Measurements from ENCODE around the gene ATP6AP1.
A peak's percentile ranks its signal among the peaks of the same experiment; 100 is the strongest.

The ATP6AP1 gene

DNA sequence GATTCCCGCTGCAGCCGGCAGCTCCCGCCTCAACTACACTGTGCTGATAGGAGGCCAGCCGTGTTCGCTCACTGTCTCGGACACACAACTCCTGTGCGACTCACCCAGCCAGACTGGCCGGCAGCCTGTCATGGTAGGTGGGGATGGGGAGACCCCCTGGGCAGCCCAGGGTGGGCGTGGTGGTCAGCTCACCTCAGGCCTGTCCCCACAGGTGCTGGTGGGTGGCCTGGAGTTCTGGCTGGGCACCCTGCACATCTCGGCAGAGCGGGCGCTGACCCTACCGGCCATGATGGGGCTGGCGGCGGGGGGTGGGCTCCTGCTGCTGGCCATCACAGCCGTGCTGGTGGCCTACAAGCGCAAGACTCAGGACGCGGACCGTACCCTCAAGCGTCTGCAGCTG, 39.1 kb downstream of the ATP6AP1 start:
- no peak for DNase-seq (ENCODE audit: extremely low spot score, insufficient read length, low read depth)
- FAIRE-seq = no peak

DNA sequence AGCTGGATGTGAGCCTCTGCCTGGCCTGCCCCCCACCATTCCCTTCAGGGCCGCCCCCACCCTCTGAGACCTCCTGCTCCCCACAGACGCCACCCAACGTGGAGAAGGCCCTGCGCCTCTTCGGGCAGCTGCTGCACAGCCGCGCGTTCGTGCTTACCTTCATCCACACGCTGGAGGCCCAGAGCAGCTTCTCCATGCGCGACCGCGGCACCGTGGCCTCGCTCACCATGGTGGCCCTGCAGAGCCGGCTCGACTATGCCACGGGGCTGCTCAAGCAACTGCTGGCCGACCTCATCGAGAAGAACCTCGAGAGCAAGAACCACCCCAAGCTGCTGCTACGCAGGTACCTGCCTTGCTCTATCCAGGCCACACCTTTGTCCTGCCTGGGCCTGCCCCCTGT, 39.7 kb downstream of the ATP6AP1 start:
- no peak for FAIRE-seq
- DNase-seq (ENCODE audit: extremely low spot score, insufficient read length, low read depth) = no peak

DNA sequence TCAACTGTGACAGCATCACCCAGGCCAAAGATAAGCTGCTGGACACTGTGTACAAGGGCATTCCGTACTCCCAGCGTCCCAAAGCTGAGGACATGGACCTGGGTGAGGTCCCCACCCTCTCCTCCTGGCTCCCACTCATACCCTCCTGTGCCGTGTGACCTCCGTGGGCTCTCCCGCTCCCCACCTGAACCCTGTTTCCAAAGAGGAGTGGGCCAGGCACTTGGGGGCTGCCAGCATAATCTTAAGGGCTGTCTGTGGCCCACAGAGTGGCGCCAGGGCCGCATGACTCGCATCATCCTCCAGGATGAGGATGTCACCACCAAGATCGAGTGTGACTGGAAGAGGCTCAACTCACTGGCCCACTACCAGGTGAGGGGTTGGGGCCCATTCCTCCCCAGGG, 40.6 kb downstream of the ATP6AP1 start:
- no peak for DNase-seq (ENCODE audit: extremely low spot score, insufficient read length, low read depth)

DNA sequence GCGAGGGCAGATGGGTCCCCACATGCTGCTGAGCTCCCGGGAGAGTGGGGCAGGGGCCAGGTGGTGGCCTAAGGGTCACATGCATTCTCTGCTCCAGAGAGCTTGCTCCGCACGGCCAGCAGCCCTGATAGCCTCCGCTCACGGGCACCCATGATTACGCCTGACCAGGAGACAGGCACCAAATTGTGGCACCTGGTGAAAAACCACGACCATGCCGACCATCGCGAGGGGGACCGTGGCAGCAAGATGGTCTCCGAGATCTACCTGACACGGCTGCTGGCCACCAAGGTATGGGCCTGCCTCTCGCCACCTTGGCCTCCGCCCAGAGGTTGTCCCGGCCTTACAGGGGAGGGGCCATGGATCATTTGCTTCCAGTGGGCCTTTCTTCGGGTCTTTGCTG, 41.4 kb downstream of the ATP6AP1 start:
- DNase-seq (ENCODE audit: extremely low spot score, insufficient read length, low read depth) (no peak), FAIRE-seq (no peak)

More for the DNA sequence above, 40.6 kb downstream of the ATP6AP1 start:
- no peak for FAIRE-seq

DNA sequence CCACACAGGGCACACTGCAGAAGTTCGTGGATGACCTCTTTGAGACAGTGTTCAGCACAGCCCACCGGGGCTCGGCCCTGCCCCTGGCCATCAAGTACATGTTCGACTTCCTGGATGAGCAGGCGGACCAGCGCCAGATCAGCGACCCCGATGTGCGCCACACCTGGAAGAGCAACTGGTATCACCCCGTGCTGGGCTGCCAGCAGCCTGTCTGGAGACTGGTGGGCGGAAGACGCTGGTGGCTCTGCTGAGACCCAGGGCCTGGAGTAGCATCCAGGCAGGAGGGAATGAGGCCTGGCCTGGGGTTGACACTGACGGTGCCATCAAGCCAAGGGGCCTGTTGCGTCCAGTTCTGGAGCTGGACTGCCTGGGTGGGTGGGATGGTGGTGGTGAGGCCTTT, 42.0 kb downstream of the ATP6AP1 start:
- DNase-seq (ENCODE audit: extremely low spot score, insufficient read length, low read depth) (no peak), FAIRE-seq (no peak)

DNA sequence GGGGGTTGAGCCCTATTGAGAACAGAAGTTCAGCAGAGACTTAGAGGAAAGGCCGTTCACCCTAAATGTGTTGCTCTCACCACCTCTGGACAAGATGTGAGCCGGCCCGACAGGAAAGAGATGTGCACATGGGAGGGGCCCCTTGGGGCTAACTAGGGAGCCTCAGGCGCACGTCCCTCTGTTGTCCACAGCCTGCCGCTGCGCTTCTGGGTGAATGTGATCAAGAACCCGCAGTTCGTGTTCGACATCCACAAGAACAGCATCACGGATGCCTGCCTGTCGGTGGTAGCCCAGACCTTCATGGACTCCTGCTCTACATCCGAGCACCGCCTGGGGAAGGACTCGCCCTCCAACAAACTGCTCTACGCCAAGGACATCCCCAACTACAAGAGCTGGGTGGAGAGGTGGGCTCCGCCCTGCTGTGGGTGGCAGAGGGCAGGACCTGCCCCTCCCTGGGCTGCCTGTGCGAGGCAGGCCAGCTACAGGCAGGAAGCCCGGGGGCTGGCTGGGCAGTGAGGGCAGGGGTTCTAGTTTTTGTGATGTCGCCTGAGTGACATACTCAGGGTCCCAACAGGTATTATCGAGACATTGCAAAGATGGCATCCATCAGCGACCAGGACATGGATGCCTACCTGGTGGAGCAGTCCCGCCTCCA, 42.6 kb downstream of the ATP6AP1 start:
- DNase-seq (ENCODE audit: extremely low spot score, insufficient read length, low read depth) = no peak
- no peak for FAIRE-seq

DNA sequence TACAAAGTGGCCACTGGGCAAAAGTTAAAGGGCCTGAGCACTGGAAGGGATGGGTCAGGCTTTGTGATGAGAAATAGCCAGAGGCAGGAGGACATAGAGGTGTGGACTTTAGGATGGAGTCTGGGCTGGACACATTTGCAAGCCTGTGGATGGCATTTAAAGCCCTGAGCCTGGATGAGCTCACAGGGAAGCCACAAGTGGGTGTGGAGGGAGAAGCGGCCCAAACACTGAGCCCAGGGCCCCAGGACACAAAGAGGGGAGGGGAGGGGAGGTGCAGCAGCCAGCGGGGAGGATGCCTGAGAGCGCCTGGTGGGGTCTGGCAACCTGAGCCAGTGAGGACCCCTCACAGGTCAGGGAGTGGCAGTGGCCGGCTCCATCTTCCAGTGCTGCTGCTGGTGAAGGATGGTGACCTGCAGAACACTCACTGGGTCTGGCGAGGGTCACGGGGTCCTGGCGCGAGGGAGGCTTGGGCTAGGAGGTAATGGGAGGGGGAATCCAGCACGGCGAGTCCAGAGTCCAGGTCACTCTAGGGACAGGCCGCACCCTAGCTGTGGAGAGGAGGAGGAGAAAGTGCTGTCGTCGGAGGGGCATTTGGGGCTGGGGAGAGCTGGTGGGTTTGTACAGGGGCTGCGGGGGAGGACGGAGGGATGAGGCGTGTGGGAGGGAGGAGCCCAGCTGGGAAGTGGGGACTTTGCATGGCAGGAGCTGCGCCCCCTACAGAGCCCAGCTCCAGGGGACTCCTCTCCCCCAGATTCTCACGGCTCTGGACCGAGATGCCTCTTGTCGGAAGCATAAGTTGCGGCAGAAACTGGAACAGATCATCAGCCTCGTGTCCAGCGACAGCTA, 43.6 kb downstream of the ATP6AP1 start:
- FAIRE-seq (no peak), DNase-seq (ENCODE audit: extremely low spot score, insufficient read length, low read depth) (no peak)

DNA sequence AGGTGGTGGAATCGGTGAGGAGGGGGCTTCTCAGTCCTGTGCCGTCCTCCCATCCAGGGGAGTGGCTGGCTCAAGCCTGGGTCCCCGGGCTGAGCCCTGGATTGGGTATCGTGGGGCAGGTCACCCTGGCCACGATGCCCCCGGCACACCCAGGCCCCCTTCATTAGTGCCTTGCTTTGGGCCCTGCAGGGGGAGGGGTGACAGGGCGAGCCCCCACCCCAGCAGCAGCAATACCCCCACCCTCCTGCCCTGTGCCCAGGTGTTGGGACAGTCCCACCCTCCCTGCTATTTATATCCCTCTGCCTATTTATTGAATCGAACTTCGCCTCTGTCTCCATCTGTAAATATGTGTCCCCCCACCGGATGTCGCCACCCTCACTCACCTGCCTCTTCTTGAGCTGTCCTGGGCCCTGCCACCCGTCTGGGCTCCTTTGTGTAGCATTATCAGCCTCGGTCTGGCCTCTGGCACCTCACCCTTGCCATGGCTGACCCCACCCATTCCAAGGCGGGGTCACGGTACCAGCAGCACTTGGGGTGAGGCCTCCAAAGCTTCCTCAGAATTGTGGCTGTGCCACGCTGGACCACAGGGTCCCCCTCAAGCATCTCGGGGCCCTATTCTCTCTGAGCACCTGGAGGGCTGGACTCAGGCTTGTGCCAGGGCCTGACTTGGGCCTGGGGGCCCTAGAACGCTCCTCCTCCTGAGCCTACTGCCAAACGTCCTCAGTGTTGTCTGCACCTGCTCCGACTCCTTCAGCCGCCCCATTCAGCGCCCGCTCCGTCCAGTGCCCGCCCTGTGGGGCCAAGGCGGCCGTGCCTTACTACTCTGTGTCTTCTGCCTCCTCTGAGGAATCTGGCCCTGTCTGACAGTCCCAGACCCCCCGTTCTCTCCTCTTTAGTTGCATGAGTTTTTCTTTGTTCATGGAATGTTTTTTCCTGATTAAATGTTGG, 44.5 kb downstream of the ATP6AP1 start:
- FAIRE-seq = no peak

DNA sequence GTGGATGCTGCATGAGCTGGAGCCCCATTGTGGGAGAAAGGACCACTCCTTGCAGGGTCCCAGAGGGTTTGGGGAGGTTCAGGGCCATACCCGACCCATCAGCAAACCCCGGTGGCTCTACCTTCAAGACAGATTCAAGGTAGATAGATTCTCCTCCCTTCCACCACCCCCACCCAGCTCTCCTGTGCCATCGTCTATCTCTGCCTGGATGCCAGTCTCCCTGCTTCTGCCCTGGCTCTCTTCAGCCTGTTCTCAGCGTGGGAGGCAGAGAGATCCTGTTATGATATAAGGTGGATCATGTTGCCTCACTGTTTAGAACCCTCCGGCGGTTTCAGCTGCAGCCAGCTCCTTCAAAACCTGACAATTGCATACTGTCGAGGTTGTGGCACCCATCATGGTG, 45.2 kb downstream of the ATP6AP1 start:
- FAIRE-seq (no peak), DNase-seq (ENCODE audit: extremely low spot score, insufficient read length, low read depth) (no peak)

More for the DNA sequence above, 44.5 kb downstream of the ATP6AP1 start:
- no peak for DNase-seq (ENCODE audit: extremely low spot score, insufficient read length, low read depth)

DNA sequence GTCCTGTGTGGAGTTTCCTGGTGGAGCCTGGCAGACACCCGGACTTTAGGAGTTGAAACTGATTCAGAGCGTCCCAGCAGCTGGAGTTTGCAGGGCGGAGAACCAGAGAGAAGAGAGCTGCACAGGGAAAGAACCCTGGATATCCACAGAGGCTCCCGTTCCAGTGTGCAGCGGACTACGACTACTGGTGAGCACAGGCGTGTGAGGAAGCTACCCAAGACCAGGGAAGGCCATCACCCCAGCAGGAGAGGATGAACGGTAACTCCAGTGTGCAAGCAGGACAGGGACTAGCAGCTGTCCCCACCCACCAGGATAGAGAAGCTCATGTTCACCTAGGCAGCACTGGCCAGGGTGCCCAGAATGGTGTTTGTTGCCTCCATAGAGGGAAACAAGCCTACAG, 48.3 kb downstream of the ATP6AP1 start:
- DNase-seq (ENCODE audit: extremely low spot score, insufficient read length, low read depth) (no peak), FAIRE-seq (no peak)

DNA sequence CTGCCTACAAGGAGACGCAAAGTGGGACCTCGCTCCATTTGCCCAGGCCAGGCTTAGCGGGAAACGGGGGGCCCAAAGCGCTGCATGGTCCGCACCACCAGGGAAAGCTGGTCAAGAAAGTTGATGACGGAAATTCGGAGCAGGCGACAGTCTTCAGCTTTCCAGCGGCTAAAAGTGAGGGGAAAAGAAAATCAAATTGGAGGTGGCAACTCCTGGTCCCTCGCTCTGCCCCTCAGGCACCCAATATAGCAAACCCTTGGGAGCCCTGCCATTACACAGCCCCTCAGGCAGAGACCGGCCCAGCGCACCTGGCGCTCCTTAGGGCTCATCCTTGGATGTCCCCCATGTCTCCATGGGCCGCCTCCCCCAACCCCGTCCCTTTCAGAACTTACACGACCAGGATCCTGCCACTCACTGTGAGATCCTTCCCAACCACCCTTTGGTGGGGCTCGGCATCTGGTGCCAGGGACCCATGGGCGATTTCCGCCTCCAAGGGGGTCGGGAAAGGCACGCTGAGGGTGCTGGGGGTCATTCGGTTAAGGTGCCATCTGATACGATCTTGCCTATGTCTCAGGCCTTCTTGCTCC, 49.5 kb downstream of the ATP6AP1 start:
- FAIRE-seq (no peak), DNase-seq (ENCODE audit: extremely low spot score, insufficient read length, low read depth) (no peak)

DNA sequence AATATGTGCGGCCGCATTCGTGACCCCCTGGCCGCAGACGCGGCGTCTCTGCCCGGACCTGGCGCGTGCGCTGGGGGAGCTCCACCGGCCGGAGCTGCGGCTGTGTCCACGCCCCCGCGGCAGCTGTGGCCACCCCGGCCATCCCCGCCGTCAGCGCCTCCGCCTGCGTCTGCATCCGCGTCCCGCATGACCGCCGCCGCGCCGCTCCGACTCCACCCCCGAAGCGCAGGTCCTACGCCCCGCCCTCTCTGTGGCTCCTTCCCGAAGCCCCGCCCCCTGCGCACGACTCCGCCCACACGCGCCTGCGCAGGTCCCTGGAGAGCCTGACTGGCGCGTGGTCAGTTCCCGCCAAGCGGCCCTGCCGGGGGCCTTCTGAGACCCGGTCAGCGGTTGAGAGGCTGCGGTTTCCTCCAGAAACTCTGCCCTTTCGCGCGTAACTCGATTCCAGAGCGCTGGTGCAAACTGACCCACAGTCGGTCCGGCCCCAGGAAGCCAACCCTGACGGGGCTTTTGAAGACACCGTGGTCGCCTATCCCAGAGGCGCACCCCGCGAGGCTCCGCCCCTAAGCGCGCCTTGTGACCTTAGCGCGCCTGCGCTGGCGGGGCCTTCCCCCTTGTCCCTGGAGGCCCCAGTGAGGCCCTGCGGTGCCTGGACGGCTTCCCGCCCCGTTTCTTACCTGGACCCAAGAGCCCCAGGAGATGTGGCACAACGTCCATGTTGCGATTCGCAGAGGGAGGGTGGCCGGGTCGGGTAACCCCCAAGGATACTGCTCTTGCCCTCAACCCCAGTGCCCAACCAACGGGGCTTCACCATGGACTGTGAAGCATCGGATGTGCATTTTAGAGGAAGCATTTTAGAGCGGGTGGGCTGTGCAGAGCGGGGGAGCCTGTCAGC, 50.5 kb downstream of the ATP6AP1 start, which contains the start of gene LAGE3:
TSS of gene LAGE3 (minus strand) at position 554 of the 895 bp plus-strand sequence. CDS start at position 188, 366 bp downstream.
- DNase-seq (ENCODE audit: extremely low spot score, insufficient read length, low read depth) (peak; percentile 75), FAIRE-seq (peak; percentile 96)

DNA sequence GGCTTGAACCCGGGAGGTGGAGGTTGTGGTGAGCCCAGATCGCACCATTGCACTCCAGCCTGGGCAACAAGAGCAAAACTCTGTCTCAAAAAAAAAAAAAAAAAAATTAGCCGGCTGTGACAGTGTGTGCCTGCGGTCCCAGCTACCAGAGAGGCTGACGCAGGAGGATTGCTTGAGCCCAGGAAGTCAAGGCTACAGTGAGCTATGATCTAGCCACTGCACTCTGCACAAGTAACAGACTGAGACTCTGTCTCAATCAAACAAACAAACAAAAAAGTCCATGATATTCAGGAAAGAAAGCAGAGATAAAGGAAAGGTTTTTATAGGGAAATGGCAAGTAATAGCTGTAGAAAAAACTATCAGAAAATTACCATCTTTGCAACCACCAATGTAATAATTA, 52.7 kb downstream of the ATP6AP1 start:
- FAIRE-seq (no peak), DNase-seq (ENCODE audit: extremely low spot score, insufficient read length, low read depth) (no peak)

DNA sequence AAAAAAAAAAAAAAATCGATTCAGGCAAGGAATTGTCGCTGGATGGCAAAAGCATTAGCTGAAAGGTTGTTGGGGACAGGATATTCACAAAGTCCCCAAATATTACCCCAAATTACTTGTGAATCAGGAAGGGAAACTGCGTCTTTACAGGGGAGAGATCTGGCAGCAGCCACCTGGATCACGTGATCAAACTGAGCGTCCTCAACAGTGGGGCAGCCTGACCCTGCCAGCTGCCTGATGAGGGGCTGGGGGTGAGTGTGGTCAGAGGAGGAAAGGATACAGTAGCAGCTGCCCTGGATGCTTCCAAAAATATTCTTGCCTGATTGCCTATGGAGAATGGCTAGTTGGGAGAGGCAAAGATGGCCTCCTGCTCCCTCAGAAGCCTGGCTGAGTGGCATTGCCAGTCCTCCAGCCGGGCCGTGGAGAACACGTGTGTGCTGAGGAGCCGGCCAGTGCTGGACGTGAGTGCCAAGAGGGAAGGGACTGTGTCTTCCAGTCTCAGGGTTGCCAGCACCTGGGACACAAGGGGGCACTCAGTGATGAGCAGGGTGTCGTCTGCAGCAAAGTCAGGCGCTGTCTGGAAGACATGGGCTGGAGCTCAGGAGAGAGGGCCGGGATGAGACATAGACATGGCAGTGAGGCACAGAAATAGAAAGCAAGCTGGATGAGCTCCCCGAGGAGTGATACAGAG, 53.6 kb downstream of the ATP6AP1 start:
- no peak for DNase-seq (ENCODE audit: extremely low spot score, insufficient read length, low read depth)
- FAIRE-seq = peak; percentile 47

DNA sequence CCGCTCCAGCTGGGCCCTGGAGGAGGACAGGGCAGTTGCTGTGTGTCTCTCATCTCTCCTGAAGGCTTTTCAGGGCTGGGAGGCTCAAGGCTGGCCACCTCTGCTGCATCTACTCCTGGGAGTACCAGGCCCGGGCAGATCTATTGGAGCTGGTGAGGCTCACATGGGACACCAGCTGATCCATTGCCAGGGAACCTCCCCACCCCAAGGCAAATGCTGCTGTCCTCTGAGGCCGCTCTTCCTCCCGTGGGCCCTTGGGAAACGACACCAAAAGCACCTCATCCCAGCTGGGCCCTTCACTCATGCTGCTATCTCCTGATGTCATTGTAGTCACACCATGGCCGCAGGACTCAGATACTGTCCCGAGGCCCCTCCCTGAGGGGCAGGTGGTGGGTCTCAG, 54.3 kb downstream of the ATP6AP1 start:
- DNase-seq (ENCODE audit: extremely low spot score, insufficient read length, low read depth) (no peak), FAIRE-seq (no peak)

DNA sequence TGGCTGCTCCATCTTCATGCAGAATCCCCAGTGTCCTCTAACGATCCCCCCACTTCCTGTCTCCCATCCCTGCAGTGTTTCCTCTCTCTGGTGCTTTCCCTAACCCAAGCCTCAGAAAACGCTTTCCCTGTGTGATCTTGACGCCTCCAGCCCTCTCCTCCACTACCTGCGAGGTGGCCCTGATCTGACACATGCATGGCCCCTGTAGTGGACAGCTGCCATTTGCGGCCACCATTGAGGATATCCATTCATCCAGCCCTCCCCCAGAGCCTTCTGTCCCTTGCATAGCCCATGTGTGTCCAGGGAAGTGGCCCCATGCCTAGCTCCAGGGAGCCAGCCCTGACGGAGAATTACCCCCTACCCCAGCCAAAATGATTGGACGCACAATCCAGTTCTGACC, 54.8 kb downstream of the ATP6AP1 start:
- DNase-seq (ENCODE audit: extremely low spot score, insufficient read length, low read depth) = no peak
- no peak for FAIRE-seq

DNA sequence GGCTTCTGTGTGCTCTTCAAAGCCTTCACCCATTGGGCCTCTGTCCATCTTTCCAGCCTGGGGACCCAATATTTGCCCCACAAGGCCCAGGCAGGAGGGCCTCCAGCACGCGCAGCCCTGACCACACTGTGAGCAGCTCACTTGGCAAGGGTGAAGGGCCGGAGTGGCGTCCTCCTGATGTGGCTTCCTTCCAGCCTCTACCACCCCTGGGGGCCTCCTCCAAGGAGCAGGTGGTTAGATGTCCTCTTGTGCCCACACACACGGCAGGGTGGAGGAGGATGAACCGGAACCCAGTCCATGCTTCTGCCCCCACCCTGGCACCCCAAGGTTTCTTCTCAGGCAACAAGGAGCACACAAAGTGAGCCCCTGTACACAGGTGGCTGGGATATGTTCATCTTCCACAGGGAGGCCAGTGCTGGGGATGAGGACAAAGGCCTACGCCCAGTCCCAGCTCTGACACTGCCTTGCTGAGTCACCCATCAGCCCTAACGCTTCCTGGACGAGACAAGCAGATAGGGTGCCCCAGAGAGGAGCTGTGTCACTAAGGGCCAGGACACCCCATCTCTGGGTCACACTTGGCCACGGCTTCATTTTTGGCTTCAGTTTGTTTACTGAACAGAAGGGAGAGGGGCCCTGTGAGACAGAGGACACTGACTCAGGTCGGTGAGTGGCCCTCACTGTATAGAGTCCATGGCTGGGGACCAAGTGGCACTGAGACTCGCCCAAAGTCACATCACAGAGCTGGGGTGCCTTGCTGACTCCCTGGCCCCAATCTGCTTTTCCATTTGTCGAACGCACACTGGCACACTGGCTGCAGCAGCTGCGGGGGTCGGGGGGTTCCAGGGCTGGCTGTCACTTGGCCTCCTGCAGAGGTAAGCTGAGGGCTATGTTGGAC, 56.0 kb downstream of the ATP6AP1 start:
- DNase-seq (ENCODE audit: extremely low spot score, insufficient read length, low read depth) (no peak), FAIRE-seq (no peak)
